ENCODE data around the gene LRRC8C.
"Not testable (repeated sequence)": the region's sequence is repeated elsewhere in the genome, so short reads cannot be mapped to it uniquely, and the experiment has no call there.

LRRC8C gene

DNA sequence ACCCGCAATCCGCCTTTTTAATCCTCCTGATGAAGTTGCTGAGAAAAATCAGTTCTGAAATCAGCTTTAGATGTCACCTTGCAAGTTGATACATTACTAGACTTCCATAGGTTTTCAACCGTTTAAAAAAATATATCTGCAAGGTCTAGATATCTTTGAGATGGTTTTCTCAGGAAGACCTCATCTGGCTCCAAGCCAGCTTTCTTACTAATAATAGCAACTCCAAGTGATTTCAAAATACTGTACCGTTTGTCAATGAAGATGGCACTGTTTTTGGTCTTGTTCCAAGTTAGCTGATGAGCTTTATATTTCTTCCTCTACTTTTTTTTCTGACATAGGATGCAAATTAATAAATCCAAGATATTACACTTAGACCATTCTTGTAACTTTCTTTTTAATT is 40.3 kb downstream of the LRRC8C start:
- no peak for DNase-seq

DNA sequence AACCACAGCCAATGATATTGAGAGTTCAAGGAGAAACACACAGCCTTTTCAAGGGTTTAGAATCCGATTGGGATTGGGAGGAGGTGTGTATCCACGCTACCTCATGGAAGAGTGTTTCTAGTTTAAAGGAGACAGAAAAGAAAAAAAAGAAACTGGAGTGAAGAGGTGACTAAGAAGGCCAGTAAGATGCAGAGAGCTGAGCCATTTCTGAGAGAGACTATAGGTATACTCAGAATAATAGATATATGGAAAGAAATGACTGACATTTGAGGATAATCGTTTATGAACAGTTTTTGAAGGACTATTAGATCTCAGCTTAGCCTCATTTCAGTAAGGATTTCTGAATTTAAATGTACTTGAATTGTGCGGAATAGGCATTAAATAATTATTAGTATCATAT is 42.8 kb downstream of the LRRC8C start:
- DNase-seq = no peak

DNA sequence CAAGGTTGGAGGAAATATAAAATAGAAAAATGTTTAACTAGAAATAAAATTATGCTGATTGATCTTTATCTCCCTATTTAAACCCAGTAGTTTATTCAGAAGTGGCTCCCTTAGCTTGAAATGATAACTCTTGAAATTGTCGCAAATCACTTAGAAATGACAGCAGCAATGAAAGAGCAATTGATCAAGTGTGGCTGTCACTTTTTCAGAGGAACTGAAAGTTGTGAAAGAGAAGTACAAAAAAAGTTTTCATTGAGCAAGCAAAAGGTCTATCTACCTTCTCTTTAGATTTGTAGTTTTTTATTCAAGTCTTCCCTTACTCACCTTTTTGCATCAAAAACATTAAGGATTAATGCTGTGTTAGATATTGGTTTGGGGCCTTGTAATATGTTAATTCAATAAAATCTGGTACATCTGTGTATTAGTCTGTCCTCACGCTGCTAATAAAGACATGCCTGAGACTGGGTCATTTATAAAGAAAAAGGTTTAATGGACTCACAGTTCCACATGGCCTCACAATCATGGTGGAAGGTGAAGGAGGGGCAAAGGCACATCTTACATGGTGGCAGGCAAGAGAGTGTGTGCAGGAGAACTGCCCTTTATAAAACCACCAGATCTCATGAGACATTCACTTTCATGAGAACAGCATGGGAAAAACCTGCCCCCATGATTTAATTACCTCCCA is 48.3 kb downstream of the LRRC8C start:
- DNase-seq = no peak

DNA sequence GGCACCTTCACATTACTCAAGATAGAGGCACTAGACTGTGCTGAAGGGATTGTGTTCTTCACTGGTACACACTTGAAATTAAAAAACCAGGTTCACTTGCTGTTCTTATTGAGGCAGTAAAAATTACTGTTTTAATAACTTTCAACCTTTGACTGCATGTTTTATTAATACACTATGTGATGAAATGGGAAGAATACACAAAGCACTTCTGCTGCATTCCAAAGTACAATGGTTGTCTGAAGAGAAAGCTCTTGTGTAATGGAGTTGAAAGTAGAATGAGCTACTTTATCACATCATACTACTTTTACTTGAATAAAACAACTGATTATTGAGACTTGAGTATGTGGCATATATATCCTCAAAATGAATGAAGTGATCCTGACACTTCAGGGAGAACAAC is 49.7 kb downstream of the LRRC8C start:
- DNase-seq = no peak

DNA sequence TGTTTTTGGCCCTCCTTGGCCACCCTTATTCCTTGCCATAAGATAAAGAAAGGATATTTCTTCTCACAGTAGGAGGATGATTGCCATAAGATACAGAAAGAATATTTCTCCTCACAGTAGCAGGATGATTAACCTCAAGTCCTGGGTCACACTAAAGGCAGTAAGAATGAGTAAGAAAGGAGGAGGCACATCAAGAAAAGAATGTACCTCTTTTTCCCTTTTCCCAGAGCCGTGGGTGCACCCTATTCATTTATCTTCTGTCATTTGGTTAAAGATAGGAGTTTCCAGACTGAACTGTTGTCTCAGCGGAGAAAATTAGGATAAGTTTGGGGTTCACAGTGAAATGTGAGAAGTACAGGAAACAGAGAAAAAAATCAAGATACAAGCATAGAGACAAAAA is 52.5 kb downstream of the LRRC8C start:
- DNase-seq = no peak

DNA sequence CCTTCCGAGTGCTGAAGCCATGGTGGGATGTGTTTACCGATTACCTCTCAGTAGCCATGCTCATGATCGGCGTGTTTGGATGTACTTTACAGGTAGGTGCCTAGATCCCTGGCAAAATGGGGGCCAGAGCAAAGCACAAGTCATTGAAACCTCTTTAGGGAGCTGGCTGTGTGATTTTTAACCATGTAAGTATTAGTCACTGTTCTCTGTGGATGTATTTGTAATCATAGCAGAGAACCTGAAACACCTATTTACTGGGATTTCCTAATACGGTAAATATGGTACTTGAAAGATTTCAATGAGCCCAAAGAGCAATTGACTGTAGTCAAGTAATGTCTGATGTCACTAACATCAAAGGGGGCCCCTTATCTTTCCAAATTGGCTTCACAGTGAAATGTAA is 53.6 kb downstream of the LRRC8C start:
- peak in 1 of 2 experiments; percentile 35 for DNase-seq

DNA sequence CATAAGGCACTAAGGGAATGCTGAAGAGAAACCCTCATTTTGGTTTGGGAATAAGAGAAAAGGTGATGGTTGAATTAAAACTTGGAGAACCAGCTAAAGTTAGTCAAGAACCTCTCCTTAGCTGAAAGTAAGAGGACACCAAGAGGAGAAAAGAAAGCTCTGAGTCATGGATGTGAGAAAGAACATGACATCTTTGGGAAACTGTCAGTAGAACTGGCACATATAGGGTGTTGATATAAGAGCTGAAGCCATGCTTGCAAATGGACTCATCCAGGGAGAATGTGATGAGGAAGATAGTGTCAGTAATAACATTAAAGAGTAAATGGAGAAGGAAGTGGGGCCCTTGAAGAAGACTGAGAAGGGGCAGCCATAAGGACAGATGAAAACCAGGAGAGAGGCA is 54.3 kb downstream of the LRRC8C start:
- DNase-seq = no peak

DNA sequence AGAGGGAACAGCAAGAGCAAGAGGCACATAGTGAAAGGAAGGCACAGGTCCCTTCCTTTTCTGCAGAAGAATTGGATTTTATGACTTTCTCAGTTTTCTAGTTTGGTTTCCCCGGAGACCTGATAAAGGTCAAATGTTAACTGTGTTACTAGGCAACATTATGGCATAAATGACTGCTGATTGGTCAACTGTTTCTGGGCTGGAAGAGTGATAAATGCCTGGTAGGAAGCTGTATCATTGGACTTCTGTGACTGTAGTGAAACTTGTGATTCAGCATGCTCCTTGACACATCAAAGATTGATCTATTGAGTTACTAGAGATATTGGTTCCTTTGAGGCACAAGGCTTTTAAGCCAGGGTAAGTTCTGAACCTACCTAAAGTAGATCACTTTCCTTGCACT is 55.7 kb downstream of the LRRC8C start:
- no peak for DNase-seq

DNA sequence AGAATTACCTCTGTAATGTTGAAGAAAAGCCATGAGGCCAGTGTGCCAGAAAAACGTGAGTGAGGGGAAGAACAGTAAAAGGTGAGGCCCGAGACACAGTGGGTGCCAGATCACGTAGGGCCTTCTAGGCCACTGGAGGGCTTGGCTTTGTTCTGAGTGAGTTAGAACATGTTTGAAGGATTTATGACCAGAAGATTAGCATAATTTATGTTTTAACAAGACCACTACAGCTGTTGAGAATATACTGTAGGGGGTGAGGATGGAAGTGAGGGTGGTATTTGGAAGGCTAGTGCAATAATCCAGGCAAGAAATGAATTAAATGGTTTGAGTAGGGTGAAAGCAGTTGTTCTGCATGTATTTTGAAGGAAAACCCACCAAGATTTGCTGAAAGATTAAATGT is 56.3 kb downstream of the LRRC8C start:
- no peak for DNase-seq

DNA sequence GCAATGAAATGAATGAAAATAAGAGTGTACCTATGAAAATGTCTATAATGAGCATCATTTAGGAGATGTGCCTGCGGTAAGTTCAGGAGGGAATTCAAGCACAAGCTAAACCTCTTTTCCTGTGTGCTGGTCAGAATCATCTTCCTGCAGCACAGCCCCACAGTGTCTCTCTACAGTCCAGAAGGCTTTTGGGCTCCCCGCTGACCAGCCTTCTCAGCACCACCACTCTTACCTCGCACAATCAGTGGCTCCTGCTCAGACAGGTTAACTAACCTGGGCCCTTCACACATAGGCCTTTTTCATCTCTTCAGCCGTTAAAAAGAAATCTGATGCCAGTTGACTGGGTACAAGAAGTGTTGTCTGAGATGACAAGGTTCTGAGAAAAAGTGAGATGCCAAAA is 57.7 kb downstream of the LRRC8C start:
- DNase-seq = no peak

DNA sequence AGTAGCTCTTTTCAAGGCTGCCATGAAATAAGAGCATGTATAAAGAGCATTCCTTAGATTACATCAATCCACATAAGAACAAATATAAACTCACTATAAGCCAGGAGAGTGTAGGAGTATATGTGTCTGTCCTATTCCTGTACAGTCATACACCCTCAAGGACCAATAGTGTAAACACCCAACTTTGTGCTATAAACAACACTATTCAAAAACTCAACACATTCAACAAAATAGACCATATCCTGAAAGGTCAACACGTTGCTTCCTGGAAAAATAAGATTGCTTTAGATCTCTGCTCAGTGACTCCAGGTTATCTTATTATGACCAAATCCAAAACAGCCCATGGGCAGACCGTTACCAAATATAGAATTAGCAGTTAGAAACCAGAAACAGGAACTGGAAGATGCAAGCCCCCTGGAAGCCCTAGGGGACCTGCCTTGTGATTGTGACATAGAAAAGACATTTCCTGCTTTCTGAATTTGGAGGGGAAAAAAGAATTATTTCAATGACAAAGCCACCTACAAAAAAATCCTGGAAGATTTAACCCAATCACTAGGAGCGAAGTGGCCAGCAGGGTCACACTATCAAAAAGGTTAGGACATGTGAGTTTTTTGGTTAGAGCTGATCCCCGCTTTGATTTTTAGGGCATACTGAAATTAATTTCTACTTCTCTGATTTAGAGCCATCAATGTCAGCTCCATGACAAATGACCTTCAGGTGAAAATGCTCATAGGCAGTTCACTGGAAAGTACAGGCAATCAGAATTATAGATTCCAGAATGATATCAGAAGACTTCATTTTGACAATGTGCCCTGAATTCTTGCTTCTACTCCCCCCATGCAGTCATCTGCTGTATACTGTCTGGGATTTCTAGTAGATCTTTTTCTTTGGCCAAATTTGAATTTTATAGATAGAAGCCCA is 59.9 kb downstream of the LRRC8C start:
- no peak for DNase-seq

DNA sequence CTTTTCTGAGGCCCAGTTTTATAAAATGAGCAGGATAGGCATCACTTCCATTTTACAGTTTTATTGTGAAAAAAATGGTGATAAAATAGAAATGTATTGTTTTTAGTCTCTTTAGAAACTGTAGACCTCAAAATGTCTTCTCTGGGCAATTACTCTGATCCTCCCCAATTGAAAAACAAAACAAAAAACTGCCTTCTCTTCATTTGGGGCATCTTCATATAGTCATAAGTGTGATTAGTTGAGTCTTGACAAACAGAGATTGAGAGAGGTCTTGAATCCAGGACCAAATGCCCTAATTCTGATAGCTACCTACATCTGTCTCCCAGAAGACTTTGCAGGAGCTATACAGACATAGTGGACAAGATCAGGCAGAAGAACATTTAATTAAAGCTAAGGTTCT is 62.9 kb downstream of the LRRC8C start:
- DNase-seq = no peak

DNA sequence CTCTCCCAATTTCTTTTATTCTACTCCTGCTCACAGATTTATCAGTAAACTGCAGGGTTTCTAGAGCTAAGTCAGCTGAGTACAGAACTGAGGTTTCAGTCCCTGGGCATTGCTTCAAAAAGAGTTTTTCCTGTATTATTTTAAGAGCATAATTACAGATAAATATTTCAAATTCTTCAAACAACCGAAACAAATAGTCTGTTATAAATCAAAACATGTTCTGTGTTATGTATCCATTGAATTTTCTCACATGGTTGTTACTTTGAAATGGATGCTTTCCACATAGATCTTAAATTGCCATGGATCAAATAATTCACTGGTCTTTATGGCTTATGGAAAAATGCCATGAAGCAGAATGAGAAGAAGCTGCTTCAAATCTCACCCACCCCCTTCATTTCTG is 64.5 kb downstream of the LRRC8C start:
- no peak for DNase-seq

DNA sequence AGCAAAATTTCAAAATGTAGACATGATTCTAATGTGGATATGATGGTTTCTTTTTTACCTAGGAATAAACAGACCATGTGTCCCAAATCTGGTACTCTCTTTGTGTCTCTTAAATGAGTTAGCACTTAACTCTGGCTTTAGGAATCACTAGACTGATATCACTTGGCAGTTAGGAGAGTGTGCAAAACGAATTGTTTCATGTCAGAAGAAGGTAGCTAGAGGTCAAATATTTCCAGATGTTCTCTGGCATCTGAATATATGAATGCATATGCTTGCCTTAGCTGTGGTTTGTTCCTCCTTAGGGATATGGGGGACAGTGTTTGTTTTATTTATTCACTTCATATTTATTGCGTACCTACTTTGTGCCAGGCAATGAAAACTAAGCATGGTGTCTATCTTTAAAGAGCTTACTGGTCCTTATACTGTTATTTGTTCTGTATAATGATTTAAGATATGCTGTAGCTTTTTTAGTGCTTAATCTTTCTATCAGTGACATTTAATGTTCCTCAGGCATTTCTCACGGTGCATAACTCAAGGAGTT is 65.2 kb downstream of the LRRC8C start:
- no peak for DNase-seq

DNA sequence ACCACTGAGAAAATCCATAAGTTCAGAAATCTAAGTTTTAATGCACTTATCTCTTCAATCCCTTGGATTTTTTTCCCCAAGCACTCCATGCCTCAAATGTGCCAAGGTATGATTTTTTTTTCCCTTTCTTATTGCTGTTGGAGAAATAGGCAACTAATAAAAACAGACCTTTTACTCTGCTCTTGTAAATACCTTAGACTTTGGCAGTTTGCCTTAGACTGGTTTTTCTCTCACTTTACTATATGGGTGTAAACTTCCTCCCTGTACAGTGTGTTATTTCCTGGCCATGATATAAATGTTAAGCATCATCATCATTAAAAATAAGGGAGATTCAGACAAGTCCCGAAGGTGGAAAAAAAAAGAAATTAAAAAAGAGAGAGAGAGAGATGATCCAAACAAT is 65.7 kb downstream of the LRRC8C start:
- no peak for DNase-seq

DNA sequence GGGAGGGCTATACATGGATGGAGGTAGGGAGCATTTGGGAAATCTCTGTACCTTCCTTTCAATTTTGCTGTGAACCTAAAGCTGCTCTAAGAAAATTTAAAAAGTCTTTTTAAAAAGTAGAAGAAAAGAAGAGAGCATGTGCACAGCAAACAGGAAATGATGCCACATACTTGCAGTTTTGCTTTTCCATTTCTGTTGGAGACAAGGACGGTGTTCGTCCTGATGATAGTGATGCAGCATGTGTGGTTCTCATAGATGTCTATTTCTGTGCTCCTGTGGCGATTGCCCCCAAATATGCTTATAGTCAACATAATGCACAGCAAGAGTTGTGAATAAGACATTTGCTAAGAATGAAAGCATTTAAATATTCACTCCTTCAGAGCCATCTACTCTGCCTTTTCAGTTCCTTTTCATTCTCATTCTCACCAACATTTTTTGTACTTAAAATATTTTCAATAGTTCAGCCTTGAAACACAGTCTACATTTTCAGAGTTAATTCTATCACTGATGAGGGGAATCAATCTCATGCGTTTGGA is 66.6 kb downstream of the LRRC8C start:
- no peak for DNase-seq

DNA sequence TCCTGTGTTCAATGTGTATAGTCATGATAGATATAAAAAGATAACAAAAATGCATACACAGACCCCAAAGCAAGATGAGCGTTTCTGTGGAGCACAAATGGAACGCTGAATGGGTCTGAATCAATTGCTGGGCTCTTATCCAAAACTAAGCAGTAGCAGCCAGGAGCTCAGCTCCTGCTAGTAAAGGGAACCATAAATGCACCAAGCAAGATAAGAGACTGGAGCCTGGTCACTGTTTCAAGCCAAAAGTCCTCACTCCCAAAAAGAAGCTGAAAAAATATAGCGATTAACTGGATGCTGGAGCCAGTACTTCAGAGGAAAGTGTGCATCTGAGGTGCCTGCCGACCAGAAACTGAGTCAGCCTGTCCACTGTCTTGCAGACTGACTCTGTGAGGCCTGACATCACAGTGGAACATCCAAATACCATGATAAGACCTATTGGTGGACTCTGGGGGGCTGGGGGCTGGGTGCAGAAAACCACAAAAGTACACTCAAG is 68.9 kb downstream of the LRRC8C start:
- DNase-seq = peak in 1 of 2 experiments; percentile 55

DNA sequence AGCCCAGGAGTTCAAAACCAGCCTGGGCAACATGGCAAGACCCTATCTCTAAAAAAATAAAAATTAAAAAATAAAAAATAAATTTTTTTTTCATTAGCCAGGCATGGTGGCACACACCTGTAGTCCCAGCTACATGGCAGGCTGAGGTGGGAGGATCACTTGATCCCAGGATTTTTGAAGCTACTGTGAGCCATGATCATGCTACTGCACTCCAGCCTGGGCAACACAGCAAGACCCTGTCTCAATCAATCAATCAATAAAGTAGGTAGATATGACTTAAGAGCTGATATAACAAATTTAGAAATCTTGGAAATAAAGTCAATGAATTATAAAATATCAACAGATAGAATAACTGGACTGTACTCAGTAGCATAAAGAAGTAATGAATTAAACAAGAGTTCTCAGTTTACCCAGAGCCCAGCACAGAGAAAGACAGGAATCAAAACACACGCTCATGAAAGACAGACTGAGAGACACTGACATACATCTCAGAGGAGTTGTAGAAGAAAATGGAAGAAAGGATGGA is 69.7 kb downstream of the LRRC8C start:
- no peak for DNase-seq

DNA sequence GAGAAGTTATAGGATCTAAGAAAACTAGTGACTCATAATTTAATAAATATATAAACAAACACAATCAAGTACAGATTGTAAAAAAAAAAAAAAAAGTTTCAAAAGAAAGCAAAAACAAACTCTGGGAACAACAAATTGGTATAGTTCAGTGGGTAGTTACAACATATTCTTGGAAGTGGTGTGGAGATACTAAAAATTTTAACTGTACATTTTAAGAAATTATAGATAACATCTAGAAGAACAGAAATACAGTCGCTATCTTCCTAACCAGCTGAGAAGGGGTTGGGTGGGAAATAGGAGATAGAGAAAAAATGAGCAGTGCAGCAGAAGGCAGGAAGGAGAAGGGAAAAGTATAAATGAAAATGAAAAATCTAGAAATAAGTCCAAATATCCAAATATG is 70.5 kb downstream of the LRRC8C start:
- DNase-seq = no peak

DNA sequence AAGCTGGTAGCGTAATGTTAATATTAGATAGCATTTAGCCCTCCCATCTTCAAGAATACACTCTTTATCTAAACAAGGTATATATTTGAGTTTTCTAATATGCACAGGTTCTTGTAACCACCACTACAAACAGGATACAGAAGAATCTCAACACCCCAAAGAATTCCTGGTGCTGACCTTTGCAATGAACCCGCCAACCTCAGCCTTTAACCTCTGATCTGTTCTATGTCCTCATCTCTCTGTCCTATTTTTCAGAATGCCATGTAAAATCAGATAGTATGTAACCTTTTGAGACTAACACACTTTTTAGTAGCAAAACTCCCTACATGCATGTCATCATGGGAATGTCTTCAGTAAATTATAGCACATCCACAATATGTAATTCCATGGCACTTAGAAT is 71.1 kb downstream of the LRRC8C start:
- no peak for DNase-seq

DNA sequence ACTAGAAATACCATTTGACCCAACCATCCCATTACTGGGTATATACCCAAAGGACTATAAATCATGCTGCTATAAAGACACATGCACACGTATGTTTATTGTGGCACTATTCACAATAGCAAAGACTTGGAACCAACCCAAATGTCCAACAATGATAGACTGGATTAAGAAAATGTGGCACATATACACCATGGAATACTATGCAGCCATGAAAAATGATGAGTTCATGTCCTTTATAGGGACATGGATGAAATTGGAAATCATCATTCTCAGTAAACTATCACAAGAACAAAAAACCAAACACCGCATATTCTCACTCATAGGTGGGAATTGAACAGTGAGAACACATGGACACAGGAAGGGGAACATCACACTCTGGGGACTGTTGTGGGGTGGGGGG is 72.0 kb downstream of the LRRC8C start:
- not testable (repeated sequence) for DNase-seq

DNA sequence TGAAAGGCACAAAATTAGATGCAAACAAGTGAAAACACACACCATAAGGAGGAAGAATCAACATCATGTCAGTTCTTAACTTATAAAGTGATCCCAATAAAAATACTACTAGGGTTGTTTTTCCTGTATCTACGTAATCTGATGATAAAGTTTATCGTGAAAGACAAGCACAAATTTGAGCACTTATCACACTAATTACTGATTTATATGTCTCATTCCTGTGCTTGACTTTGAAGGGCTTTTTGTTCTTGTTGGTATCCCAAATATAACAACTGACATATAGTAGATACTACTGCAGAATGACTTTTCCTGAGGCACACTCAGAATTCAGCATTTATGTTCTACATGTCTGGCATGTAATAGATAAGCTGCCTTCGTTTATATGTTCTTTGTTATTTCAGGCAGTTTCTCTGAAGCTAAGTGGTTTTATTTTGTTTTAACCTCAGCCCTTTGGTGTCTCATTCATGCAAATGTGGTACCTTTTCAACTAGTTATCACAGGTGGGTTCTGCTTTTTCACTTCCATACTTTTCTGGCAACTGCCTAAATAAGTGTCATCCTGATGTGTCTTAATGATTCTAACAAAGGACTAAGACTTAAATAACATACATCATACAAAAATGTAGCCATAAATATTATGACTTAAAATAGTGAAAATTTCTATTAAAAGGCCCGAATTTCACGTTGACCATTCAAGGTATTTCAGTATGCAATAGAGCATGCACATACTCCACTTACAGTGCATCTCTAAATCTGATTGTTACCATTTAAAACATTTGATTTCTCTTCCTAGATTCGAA is 73.2 kb downstream of the LRRC8C start:
- DNase-seq = no peak

DNA sequence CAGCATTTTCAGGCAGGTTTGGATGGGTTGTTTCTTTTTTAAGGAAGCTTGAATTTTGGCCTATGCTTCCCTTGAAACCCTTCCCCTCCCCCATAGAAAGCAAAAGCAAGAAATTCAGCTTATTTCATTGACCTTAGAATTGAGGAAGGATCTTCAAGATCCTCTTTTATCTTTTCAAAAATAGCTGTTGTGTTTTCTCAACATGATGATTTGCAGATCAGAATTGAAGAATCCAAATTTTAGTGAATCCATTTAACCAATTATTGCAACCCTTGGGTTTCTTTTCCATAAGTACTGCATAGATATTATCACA is 73.7 kb downstream of the LRRC8C start:
- DNase-seq = no peak
